Stimulated activated CD8-positive, alpha-beta memory T cell treated with anti-CD3 and anti-CD28 coated beads, Interleukin-4, amount 100 ng/mL, for 24 hours (primary cell): ENCODE data around the gene CSMD2.
"Not testable (repeated sequence)": the region's sequence is repeated elsewhere in the genome, so short reads cannot be mapped to it uniquely, and the experiment has no call there.

Experiments used
- DNase-seq: peaks from one replicate; pipeline ENCODE4 v3.0.0-alpha.2; 2020; ENCODE audit warnings: low read depth

CSMD2 gene

DNA sequence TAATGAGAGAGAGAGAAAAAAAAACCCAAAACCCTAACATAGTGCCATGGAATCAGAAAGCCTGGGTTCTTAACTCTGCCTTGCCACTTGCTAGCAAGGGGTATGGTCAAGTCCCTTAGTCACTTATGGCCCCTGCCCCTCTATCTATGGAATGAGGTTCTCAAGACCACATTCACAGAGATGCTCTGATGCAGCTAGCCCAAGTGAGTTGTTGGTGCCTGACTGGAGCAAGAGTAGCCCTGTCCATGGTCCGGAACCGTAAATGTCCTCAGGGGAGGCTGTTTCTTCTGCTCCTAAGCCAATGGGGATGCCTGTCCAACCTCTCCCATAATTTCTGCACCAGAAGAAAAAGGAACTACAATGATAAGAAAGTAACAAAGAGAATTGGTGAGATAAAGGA lies 56.8 kb downstream of the CSMD2 start:
- DNase-seq = no peak

DNA sequence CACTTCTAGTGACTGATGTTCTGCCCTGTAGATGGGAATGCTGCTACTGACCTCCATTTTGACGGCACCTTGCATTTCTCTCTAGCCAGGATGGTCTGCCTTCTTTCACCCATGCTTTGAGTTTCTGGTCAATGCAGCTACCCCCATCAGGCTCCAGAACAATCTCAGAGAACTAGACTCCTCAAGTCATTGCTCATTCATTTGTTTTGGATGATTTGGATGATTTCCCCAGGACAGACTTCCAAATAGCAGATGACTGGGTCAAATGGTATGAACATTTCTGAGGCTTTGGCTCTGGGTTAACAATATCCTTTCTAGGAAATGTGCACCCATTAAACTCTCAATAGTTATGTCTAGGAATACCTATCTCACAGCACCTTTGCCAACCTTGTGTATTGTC lies 63.9 kb downstream of the CSMD2 start:
- no peak for DNase-seq

GRCh38 chr1:34100332-34100731 lies 64.7 kb downstream of the CSMD2 start:
- no peak for DNase-seq

DNA sequence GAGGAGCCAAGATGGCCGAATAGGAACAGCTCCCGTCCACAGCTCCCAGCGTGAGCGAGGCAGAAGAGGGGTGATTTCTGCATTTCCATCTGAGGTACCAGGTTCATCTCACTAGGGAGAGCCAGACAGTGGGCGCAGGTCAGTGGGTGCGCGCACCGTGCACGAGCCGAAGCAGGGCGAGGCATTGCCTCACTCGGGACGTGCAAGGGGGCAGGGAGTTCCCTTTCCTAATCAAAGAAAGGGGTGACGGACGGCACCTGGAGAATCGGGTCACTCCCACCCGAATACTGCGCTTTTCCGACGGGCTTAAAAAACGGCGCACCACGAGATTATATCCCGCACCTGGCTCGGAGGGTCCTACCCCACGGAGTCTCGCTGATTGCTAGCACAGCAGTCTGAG lies 72.6 kb downstream of the CSMD2 start:
- not testable (repeated sequence) for DNase-seq

GRCh38 chr1:34089731-34090130 lies 75.3 kb downstream of the CSMD2 start:
- no peak for DNase-seq

GRCh38 chr1:34087986-34088385 lies 77.0 kb downstream of the CSMD2 start:
- DNase-seq = no peak

- no peak for DNase-seq
Measured at GRCh38 chr1:34086561-34086960, 78.5 kb downstream of the CSMD2 start.

DNA sequence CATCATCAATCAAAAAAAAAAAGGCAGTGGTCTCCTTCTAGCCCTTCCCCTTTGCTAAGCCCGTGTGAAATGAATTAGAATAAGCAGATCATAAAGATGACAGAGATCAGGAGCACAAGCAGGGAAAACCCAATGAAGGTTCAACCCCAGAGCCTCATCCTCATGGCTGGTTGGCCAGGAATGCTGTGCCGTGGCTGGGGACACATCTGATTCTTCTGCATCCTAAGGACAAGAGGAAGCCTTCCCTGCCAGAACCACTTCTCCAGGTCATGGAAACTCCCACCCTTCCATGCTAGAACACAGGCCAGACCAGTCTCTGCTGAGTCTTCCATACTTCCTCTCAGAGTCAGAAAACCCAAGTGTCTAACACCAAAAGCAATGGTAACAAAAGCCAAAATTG lies 81.1 kb downstream of the CSMD2 start:
- DNase-seq = no peak

- not testable (repeated sequence) for DNase-seq
Measured at GRCh38 chr1:34082085-34082670, 82.9 kb downstream of the CSMD2 start.

- no peak for DNase-seq
Measured at GRCh38 chr1:34078383-34078782, 86.6 kb downstream of the CSMD2 start.

DNA sequence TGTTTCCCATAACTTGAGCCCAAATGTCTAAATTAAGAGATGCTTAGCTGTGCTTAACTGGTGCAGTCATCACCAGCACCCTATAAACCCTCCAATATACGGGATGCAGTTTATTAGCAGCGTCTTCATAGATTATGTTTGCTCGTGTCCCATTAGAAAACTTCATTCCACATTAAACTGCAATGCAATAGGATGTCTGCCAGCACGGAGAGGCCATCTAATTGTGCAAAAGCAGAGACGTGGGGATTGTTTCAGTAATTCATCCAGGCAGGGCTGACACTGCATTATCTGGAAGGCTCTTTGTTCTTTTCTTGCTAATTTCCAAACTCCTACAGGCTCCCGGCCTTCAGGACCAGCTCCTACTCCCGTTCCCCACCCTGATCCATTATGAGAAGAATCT lies 89.5 kb downstream of the CSMD2 start:
- DNase-seq = no peak

DNA sequence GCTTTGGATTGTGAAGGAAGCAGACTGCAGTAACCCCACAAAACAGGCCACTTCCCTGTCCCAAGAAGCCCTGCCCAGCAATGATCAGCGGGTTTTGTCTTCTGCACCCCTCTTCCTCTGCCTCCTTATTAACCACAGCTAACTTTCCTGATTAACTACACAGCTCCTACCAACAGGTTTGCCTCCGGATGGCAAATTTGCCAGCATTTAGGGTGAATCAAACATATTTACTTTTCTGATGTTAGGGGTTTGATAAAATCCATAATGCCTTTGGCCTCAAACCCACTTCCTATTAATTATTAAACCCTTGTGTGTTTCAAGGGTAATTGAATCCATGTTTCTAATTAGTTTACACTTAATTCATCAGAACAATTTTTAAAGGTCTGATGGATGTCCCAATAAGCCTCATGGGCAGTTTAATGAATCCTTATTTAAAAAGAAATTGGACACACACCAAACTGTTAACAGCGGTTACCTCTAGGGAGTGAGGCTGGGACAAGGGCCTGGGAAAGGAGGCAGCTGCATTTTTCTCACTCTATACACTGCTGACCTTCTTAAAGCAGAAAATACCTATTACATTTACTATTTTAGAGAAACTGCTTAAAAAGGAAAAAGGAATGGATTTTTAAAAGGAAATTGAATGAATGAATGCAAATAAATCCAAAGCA lies 91.9 kb downstream of the CSMD2 start:
- DNase-seq = no peak

GRCh38 chr1:34070201-34070836 lies 94.7 kb downstream of the CSMD2 start:
- DNase-seq = no peak

GRCh38 chr1:34066981-34067603 lies 97.9 kb downstream of the CSMD2 start:
- DNase-seq = no peak

DNA sequence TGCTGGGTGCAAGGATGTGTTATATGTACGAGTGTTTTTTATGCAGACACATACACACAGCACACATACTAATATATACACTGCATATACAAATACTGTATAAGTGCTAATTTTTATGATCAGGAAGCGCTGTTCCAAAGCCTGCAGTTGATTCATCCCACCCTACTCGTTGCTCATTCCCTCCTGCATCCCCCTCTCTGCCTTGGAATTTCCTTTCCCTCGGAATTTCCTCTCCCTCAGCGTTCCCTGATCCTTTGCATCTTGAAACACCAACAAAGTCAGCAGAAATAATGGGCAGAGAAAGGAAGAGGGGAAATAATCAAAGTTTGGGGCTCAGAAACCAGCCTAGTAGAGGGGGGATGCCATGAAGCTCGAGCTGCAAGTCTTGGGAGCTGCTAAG lies 98.9 kb downstream of the CSMD2 start:
- DNase-seq = no peak

GRCh38 chr1:34065498-34065897 lies 99.5 kb downstream of the CSMD2 start:
- no peak for DNase-seq

DNA sequence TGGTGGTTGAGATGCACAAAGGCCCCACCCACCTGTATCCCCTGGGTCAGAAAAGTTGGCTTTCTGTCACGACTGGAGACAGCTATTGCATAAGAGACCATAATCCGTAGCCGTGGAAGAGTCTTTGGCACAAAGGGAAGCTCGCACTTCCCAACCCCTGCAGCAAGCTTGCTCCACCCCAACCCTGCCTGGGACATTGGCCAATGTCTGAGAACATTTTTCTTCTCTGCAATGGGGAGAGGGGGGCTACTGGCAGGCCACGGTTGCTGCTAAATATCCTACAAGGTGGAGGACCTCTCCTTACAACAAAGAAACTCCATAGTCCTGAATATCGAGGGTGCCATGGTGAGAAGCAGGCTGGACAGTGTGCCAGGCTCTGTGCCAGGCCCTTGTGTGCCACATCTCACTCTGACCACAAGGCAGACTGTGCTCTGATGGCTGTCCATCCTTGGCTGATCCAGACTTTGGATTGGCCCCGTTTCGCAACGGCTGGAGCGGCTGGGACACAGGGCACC lies 104.1 kb downstream of the CSMD2 start:
- no peak for DNase-seq

DNA sequence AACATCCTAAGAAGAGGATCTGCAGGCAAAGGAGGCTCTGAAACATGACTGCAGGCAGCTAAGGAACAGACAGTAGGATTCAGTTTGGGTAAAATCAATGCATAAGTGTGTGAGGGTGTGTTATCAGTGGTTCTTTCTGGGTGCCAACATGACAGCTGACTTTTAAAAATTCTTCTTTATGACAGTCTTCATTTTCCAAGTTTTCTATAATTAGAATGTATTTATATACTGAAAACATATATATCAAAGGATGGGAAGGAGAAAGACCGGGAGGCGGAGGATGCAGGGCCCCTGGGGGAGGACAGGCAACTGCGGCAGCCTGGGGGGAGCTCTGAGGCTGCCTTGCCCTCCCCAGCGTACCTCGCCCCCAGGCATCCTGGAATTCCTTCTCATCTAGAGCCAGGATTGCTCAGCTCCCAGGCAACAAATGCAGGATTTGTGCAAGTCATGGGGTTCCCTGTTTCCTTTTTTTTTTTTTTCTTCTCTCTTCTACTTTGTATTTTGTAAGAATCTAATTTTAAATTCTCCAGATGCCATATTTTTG lies 104.8 kb downstream of the CSMD2 start:
- no peak for DNase-seq

GRCh38 chr1:34057347-34058130 lies 107.5 kb downstream of the CSMD2 start:
- no peak for DNase-seq

- DNase-seq = no peak
Measured at GRCh38 chr1:34055818-34056217, 109.2 kb downstream of the CSMD2 start.

DNA sequence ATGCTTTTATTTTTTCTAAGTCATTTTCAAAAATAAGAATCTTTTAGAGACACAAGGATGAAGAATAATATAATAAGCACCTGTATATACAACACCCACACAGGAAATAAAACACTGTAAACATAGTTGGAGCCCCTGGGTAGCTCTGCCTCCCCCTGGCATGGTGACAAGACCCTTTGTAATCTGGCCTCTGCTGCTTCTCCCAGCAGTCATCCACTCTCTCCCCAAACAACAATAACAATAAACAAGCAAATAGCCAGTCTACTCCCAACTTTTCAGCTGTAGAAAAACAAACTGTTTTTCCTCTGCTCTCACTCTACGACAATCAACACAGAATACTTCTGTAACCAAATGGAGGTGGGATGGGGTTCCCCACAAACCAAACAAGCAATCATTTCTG lies 110.1 kb downstream of the CSMD2 start:
- no peak for DNase-seq

GRCh38 chr1:34053660-34054059 lies 111.4 kb downstream of the CSMD2 start:
- no peak for DNase-seq
